Fibroblast of lung (primary cell): ENCODE measurements around the gene EMC7.

Experiments used
- CTCF ChIP-seq, 2 donors: IDR thresholded peaks in 1 of 2; conservative IDR thresholded peaks in 1 of 2; 1 replicate in 1 of 2; 2 replicates in 1 of 2; pipeline ENCODE4 v1.5.1; 2011 to 2012; ENCODE audit warnings: low read length in 2 of 2, control low read depth in 1 of 2, inconsistent platforms in 1 of 2, low read depth in 1 of 2, mild to moderate bottlenecking in 1 of 2
- EZH2 ChIP-seq: IDR thresholded peaks from 2 replicates; pipeline ENCODE4 v1.5.1; 2012; ENCODE audit warnings: low read length, control low read depth, mild to moderate bottlenecking; ENCODE audit errors: missing control alignments

- TF ChIP-seq CTCF (conservative IDR thresholded peaks at IDR 0.05 in 1 of 2, IDR thresholded peaks at IDR 0.05 in 1 of 2; ENCODE audit: low read depth in 1 of 2, low read length in 2 of 2) (no peak), EZH2 (no peak)
Observed at GRCh38 chr15:34107315-34107714, 5.7 kb upstream of the EMC7 start.
